Upper lobe of left lung (tissue), 6 donors: ENCODE measurements around the gene GABBR2. TPM values are rescaled to one million over a fixed set of nuclear protein-coding genes. Genes with fewer than 3 reads are reported as not detected.
A peak's percentile ranks its signal among the peaks of the same experiment; 100 is the strongest.
"Not testable (repeated sequence)": the region's sequence is repeated elsewhere in the genome, so short reads cannot be mapped to it uniquely, and the experiment has no call there.

Experiments used
- ATAC-seq, 2 donors: fragments of 200-7000 bp; cut with Tn5 transposase; one replicate each; pipeline ENCODE4 v1.9.1; 2022; ENCODE audit warnings: mild to moderate bottlenecking in 2 of 2, moderate library complexity in 2 of 2; ENCODE audit not compliant: low FRiP score in 2 of 2
- DNase-seq, 2 donors: peaks; one replicate each; pipeline ENCODE4 v3.0.0-alpha.2; 2019 to 2020
- H3K27ac ChIP-seq, 4 donors: fragments of 200-600 bp; sonication (generic); one replicate each; pipeline ENCODE4 v1.5.1; 2016 to 2019
- H3K27me3 ChIP-seq, 4 donors: fragments of 200-600 bp; sonication (generic); one replicate each; pipeline ENCODE4 v1.5.1; 2017 to 2019
- H3K36me3 ChIP-seq, 4 donors: fragments of 200-600 bp; sonication (generic); one replicate each; pipeline ENCODE4 v1.5.1; 2016 to 2019
- H3K4me1 ChIP-seq, 4 donors: fragments of 200-600 bp; sonication (generic); one replicate each; pipeline ENCODE4 v1.5.1; 2018 to 2019
- H3K4me3 ChIP-seq, 4 donors: fragments of 200-600 bp; sonication (generic); one replicate each; pipeline ENCODE4 v1.5.1; 2017 to 2019; ENCODE audit warnings: mild to moderate bottlenecking in 2 of 4, moderate library complexity in 1 of 4
- H3K9me3 ChIP-seq, 4 donors: fragments of 200-600 bp; sonication (generic); one replicate each; pipeline ENCODE4 v1.5.1; 2018 to 2019
- EP300 ChIP-seq, 4 donors: sonication (generic); formaldehyde crosslinking; IDR thresholded peaks; one replicate each; pipeline ENCODE4 v1.5.1; 2017; ENCODE audit warnings: antibody characterized with exemption in 4 of 4, control low read depth in 2 of 4
- POLR2A ChIP-seq, 4 donors: fragments of 450-650 bp; IDR thresholded peaks; one replicate each; pipeline ENCODE4 v1.5.1; 2016 to 2017; ENCODE audit warnings: antibody characterized with exemption in 4 of 4, mild to moderate bottlenecking in 2 of 4
- POLR2AphosphoS5 ChIP-seq, 2 donors: sonication (generic); formaldehyde crosslinking; IDR thresholded peaks; one replicate each; pipeline ENCODE4 v1.5.1; 2017; ENCODE audit warnings: antibody characterized with exemption in 2 of 2
- WGBS, 2 donors: methylation state at CpG; one replicate each; pipeline ENCODE4 v1.1.5; 2017 to 2018; 5-methylcytosine and 5-hydroxymethylcytosine counted together
- total RNA-seq, 6 donors: library from RNA; depleted of rRNA in 4 of 6; stranded (reverse); fragments of >200 nt in 4 of 6; gene quantifications; one replicate each; pipeline versions ENCODE4 v1.1.0 to v1.2.1, GENCODE V29; 2016 to 2021
- TF ChIP-seq, protein P1 (sequence below), 6 experiments: fragments of 450-650 bp in 4 of 6; fragments of 200-600 bp in 2 of 6; sonication (generic) in 2 of 6; IDR thresholded peaks; one replicate each; pipeline ENCODE4 v1.5.1; 2016 to 2019; ENCODE audit warnings: antibody characterized with exemption in 6 of 6
- donor health status: DM: no; HTN: no; CAD: no; lungs with moderate emphysema.
- donor health status: DM: no; HTN: yes; CAD: no; lungs with severe emphysema.

Gene GABBR2
- total RNA-seq, 6 donors from 2014 or later, result 0.15 to 1.00 (median 0.81) TPM; not detected in 1

DNA sequence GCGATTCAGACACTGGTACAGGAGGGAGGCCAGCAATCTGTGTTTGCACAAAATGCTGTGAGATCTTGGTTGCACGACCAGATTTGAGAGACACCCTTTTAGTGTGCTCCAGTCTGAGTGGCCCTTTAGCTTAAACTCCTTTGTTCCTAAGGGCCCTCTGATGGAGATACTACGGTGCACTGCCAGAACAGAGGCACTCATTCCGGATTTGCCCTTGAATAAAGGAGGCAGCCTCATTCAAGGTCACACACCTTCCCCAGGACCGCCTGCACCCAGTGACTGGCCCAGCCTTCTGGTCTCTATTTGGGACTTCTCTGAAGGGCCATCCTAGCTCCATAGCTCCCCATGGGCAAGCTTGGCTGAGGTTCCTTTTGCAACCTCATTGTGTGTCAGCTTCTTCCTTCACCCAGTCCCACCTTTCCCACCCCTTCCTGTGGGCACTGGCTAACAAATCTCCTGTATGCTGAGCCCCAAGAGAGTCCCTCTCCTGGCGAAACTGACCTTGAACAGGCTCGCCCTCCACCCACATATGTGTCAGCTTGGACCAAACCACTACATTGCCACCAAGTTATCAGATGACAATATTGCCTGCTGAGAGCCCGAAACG lies 191.7 kb downstream of the GABBR2 start:
- Histone ChIP-seq H3K9me3 (no peaks in the 10 kb centered on the region), H3K4me3 (no peak overlapping the region), H3K27me3 (no peaks in the 10 kb centered on the region), H3K4me1 (no peaks in the 10 kb centered on the region), H3K36me3 (no peaks in the 10 kb centered on the region), H3K27ac (no peak overlapping the region)
- no peak for TF ChIP-seq POLR2A (IDR thresholded peaks at IDR 0.05)
- no peak for TF ChIP-seq EP300 (IDR thresholded peaks at IDR 0.05)
- no peak for TF ChIP-seq POLR2AphosphoS5 (IDR thresholded peaks at IDR 0.05)
- TF ChIP-seq, protein P1, sequence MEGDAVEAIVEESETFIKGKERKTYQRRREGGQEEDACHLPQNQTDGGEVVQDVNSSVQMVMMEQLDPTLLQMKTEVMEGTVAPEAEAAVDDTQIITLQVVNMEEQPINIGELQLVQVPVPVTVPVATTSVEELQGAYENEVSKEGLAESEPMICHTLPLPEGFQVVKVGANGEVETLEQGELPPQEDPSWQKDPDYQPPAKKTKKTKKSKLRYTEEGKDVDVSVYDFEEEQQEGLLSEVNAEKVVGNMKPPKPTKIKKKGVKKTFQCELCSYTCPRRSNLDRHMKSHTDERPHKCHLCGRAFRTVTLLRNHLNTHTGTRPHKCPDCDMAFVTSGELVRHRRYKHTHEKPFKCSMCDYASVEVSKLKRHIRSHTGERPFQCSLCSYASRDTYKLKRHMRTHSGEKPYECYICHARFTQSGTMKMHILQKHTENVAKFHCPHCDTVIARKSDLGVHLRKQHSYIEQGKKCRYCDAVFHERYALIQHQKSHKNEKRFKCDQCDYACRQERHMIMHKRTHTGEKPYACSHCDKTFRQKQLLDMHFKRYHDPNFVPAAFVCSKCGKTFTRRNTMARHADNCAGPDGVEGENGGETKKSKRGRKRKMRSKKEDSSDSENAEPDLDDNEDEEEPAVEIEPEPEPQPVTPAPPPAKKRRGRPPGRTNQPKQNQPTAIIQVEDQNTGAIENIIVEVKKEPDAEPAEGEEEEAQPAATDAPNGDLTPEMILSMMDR (IDR thresholded peaks at IDR 0.05), result no peak
- DNase-seq, result no peak
- 74 to 82% methylated on average over 9 of the region's 9 CpGs for WGBS, 2 donors
- ATAC-seq, result peak in 1 of 2 donors; percentile 51

DNA sequence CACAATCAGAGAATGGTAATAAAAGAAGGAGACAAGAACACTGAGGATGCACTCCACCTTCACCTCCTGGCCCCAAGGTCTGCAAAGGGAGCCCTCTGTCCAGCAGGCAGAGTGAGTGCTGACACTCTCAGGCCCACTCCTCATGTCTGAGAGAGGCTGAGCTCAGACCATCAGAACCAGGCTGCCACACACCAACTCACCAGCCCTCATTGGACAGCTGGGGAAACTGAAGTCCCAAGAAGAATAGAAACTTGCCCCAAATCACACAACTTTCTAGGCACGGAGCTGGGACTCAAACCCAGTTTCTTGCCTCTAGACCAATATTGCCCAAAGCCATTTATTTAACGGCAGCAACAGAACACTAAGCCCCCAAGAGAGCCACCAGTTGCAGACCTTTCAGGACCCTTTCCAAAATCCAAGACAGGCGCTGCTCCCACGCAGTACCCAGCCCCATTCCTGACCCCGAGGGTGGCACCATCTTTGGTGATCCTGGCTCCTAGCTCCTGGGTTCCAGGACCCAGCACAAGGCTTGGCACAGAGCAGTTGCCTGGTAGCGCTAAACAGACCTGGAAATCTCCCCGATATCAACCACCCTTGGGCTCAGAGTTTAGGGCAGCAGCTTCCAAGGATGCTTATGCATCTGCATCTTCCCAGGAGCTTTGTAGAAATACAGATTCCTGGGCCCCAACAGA lies 192.4 kb downstream of the GABBR2 start:
- H3K9me3 ChIP-seq, result no peaks in the 10 kb centered on the region
- no peaks in the 10 kb centered on the region for H3K36me3 ChIP-seq
- no peak overlapping the region for H3K4me3 ChIP-seq
- H3K4me1 ChIP-seq, result no peaks in the 10 kb centered on the region
- no peak for ATAC-seq
- H3K27me3 ChIP-seq, result no peaks in the 10 kb centered on the region
- whole genome bisulfite sequencing, 2 donors, result 82 to 95% methylated on average over 2 to 7 of the region's 7 CpGs
- TF ChIP-seq, protein P1 (IDR thresholded peaks at IDR 0.05), result no peak
- TF ChIP-seq POLR2AphosphoS5 (IDR thresholded peaks at IDR 0.05) (no peak), POLR2A (IDR thresholded peaks at IDR 0.05) (no peak), EP300 (IDR thresholded peaks at IDR 0.05) (no peak)
- no peak overlapping the region for H3K27ac ChIP-seq
- no peak for DNase-seq

DNA sequence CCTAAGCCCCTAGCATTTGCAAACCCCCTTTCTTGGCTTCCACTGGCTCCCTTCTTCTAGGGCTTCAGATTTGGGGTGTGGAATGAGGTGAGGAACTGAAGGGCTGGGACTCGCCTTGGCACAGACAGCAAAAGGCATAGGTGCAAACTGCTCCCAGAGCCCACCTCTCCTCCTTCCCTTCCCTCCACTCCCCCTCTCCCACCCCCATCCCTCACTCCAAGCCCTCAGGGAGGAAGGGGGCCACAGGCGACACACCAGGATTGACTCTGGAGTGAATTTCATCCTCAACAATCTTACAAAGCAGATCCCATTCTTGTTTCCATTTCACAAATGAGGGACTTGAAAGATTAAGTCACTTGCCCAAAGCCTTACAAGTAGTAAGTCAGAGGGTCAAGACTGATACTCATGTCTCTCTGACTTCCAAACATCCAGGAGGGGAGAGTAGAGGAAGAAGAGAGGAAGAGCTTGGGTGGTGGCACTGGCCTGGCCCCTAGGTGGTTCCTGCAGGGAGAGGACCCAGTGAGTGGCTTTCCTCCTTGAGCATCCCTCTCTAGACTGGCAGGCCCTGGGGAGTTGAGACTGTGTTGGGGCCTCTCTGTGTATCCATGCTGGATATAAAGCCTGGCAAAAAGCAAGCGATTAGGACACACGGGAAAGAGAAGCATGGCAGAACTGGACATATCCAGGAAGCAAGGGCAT lies 193.1 kb downstream of the GABBR2 start:
- ATAC-seq, result peak in 1 of 2 donors; percentile 53
- Histone ChIP-seq H3K27ac (no peak overlapping the region), H3K4me1 (no peaks in the 10 kb centered on the region), H3K36me3 (no peaks in the 10 kb centered on the region), H3K4me3 (no peak overlapping the region), H3K27me3 (no peaks in the 10 kb centered on the region), H3K9me3 (no peaks in the 10 kb centered on the region)
- no peak for TF ChIP-seq POLR2AphosphoS5 (IDR thresholded peaks at IDR 0.05)
- TF ChIP-seq, protein P1 (IDR thresholded peaks at IDR 0.05), result no peak
- TF ChIP-seq EP300 (IDR thresholded peaks at IDR 0.05), result no peak
- TF ChIP-seq POLR2A (IDR thresholded peaks at IDR 0.05), result no peak
- 86 to 92% methylated on average over 4 of the region's 4 CpGs for WGBS, 2 donors
- no peak for DNase-seq

DNA sequence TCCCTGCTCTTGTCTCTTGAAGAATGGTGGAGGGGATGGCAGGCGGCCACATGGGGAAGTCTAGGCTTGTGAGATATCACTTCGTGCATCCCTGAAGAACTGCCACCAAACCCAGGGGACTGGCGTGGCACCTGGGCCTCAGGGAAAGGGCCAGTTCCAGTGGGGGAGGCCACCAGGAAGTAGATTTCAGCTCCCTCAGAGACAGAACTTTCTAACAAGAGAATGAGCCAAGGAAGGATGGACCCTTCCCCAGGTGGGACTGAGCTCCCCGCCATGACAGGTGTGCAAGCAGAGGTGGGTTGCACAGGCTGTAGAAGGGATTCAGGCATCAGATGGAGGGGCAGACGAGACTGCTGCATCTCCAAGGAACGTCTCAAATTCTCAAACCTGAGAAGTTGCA lies 193.9 kb downstream of the GABBR2 start:
- DNase-seq (no peak), ATAC-seq (no peak)
- TF ChIP-seq EP300 (IDR thresholded peaks at IDR 0.05) (no peak), POLR2AphosphoS5 (IDR thresholded peaks at IDR 0.05) (no peak), POLR2A (IDR thresholded peaks at IDR 0.05) (no peak)
- TF ChIP-seq, protein P1 (IDR thresholded peaks at IDR 0.05), result no peak
- Histone ChIP-seq H3K27me3 (no peaks in the 10 kb centered on the region), H3K4me3 (no peak overlapping the region), H3K4me1 (no peaks in the 10 kb centered on the region), H3K9me3 (no peaks in the 10 kb centered on the region), H3K27ac (no peak overlapping the region), H3K36me3 (no peaks in the 10 kb centered on the region)
- WGBS, 2 donors, result 89 to 92% methylated on average over 6 of the region's 6 CpGs

DNA sequence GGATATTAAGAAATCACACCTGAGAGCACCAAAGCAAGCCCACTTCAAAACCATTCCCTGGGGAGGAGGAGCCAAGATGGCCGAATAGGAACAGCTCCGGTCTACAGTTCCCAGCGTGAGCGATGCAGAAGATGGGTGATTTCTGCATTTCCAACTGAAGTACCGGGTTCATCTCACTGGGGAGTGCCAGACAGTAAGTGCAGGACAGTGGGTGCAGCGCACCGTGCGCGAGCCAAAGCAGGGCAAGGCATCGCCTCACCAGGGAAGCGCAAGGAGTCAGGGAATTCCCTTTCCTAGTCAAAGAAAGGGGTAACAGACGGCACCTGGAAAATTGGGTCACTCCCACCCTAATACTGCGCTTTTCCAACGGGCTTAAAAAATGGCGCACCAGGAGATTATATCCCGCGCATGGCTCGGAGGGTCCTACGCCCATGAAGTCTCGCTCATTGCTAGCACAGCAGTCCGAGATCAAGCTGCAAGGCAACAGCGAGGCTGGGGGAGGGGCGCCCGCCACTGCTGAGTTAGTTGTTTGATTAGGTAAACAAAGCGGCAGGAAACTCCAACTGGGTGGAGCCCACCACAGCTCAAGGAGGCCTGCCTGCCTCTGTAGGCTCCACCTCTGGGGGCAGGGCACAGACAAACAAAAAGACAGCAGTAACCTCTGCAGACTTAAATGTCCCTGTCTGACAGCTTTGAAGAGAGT lies 200.4 kb downstream of the GABBR2 start:
- not testable (repeated sequence) for H3K36me3 ChIP-seq, H3K27me3 ChIP-seq, H3K9me3 ChIP-seq, ATAC-seq, H3K4me3 ChIP-seq, H3K27ac ChIP-seq, H3K4me1 ChIP-seq
- DNase-seq, result peak in 1 of 2 donors; percentile 78
- WGBS, 2 donors, result 84 to 91% methylated on average over 22 to 25 of the region's 25 CpGs
